ENCODE data around the gene NBPF15.
"Not testable (repeated sequence)": the region's sequence is repeated elsewhere in the genome, so short reads cannot be mapped to it uniquely, and the experiment has no call there.

DNA sequence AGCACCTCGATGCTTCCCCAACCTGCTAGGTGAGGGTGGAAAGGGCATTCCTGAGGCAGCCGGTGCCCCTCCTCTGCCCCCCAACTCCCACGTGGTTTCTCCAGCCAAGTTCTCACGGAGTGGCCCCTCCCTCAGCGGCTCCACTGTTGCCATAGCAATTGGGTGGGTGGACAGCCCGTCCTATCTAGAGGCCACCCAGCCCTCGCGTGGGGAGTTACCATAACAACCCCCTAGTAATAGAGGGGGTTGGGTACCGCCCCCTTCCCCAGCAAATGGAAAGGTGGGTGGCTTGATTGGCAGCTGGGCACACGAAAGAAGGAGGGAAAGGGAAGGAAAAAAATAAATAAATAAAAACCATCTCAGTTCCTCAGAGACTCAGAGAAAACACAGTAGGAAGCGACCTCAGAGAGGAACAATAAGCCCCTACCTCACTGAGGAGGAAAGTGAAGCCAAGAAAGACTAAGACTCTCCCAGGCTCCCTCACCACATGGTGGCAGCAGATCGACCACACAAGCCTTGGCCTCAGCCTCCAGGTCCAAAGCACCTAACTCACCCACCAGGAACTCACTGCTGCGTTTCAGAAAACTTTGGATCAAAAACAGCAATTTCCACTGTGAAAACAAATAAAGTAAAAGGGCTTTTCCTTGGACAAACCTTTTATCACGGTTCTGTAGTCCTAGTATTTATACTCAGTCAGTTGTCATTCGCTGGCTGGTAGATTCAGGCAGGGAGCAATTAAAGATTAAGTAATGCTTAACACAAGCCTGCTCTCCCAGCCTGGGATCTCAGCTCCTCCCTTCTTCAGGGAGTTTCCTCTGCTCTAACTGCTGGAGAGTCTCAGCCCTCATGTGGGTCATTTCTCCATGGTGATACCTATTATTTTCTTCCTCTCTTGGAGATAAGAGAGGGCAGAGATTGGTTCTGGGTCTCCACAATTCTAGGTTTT is 23.9 kb upstream of the NBPF15 start:
- TF ChIP-seq, protein P1, sequence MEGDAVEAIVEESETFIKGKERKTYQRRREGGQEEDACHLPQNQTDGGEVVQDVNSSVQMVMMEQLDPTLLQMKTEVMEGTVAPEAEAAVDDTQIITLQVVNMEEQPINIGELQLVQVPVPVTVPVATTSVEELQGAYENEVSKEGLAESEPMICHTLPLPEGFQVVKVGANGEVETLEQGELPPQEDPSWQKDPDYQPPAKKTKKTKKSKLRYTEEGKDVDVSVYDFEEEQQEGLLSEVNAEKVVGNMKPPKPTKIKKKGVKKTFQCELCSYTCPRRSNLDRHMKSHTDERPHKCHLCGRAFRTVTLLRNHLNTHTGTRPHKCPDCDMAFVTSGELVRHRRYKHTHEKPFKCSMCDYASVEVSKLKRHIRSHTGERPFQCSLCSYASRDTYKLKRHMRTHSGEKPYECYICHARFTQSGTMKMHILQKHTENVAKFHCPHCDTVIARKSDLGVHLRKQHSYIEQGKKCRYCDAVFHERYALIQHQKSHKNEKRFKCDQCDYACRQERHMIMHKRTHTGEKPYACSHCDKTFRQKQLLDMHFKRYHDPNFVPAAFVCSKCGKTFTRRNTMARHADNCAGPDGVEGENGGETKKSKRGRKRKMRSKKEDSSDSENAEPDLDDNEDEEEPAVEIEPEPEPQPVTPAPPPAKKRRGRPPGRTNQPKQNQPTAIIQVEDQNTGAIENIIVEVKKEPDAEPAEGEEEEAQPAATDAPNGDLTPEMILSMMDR (IDR thresholded peaks at IDR 0.05), result not testable (repeated sequence)
- not testable (repeated sequence) for TF ChIP-seq EP300, POLR2AphosphoS5 (IDR thresholded peaks at IDR 0.05)
